ENCODE results near the gene SYNE2.
"Not testable (repeated sequence)": the region's sequence is repeated elsewhere in the genome, so short reads cannot be mapped to it uniquely, and the experiment has no call there.

The SYNE2 gene

GRCh38 chr14:63852817-63853731, at the start of gene SYNE2:
SYNE2 (plus strand) TSS chr14:63853004; CDS start chr14:63909149, 56,145 bp downstream.
- peak; percentile 77 for DNase-seq

GRCh38 chr14:63803221-63803791, 49.5 kb upstream of the SYNE2 start:
- not testable (repeated sequence) for DNase-seq

GRCh38 chr14:63806064-63806463, 46.7 kb upstream of the SYNE2 start:
- DNase-seq: not testable (repeated sequence)

GRCh38 chr14:63811692-63812091, 41.1 kb upstream of the SYNE2 start:
- not testable (repeated sequence) for DNase-seq

- no peak for DNase-seq
Measured at GRCh38 chr14:63833728-63834127, 19.1 kb upstream of the SYNE2 start.

- peak; percentile 48 for DNase-seq
Measured at GRCh38 chr14:63840981-63841380, 11.8 kb upstream of the SYNE2 start.

GRCh38 chr14:63843796-63844195, 9.0 kb upstream of the SYNE2 start:
- DNase-seq: no peak

- DNase-seq: no peak
Measured at GRCh38 chr14:63848890-63849289, 3.9 kb upstream of the SYNE2 start.

- no peak for DNase-seq
Measured at GRCh38 chr14:63852271-63852816, 460 bp upstream of the SYNE2 start.

- DNase-seq: peak; percentile 45
Measured at GRCh38 chr14:63853831-63854293, 1.1 kb downstream of the SYNE2 start.

GRCh38 chr14:63854330-63854729, 1.5 kb downstream of the SYNE2 start:
- no peak for DNase-seq

GRCh38 chr14:63855281-63855680, 2.5 kb downstream of the SYNE2 start:
- no peak for DNase-seq

- DNase-seq: no peak
Measured at GRCh38 chr14:63857466-63858030, 4.7 kb downstream of the SYNE2 start.

- no peak for DNase-seq
Measured at GRCh38 chr14:63860146-63860545, 7.3 kb downstream of the SYNE2 start.

- no peak for DNase-seq
Measured at GRCh38 chr14:63862163-63862562, 9.4 kb downstream of the SYNE2 start.

- DNase-seq: no peak
Measured at GRCh38 chr14:63863004-63863403, 10.2 kb downstream of the SYNE2 start.

GRCh38 chr14:63864775-63865174, 12.0 kb downstream of the SYNE2 start:
- not testable (repeated sequence) for DNase-seq

- no peak for DNase-seq
Measured at GRCh38 chr14:63867933-63868921, 15.4 kb downstream of the SYNE2 start.

- not testable (repeated sequence) for DNase-seq
Measured at GRCh38 chr14:63869940-63870752, 17.3 kb downstream of the SYNE2 start.

GRCh38 chr14:63870753-63871037, 17.9 kb downstream of the SYNE2 start:
- not testable (repeated sequence) for DNase-seq

- no peak for DNase-seq
Measured at GRCh38 chr14:63874223-63874622, 21.4 kb downstream of the SYNE2 start.
